ACHN (cell line): Measurements from ENCODE around the gene FAXC.
"Not testable (repeated sequence)": the region's sequence is repeated elsewhere in the genome, so short reads cannot be mapped to it uniquely, and the experiment has no call there.

Experiments
- DNase-seq: peaks from one replicate; pipeline ENCODE4 v3.0.0-alpha.2; 2015
- in situ Hi-C: cut with HindIII; loops from 2 replicates; pipeline ENCODE4 v1.10.0; 2017; ENCODE audit warnings: low sequenced_read_pairs, low pct_ligation_motif_present, low pct_unique_long_range_greater_than_20kb

Gene FAXC

DNA sequence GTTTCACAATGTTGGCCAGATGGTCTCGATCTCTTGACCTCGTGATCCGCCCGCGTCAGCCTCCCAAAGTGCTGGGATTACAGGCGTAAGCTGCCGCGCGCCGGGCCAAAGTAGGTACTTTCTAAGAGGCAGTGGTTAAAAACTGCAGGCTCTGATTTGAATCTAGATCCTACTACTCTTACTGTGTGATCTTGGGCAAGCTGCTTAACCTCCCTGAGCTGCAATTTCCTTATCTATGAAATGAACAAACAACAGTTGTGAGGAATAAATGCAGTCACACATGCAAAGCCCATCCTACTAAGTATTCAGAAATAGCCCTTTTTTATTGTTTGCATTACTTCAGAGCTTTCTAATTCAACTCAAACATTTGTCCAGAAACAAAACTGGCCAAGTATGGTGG, 2.9 kb downstream of the FAXC start:
- in situ Hi-C loops: no loop called here
- DNase-seq: no peak

DNA sequence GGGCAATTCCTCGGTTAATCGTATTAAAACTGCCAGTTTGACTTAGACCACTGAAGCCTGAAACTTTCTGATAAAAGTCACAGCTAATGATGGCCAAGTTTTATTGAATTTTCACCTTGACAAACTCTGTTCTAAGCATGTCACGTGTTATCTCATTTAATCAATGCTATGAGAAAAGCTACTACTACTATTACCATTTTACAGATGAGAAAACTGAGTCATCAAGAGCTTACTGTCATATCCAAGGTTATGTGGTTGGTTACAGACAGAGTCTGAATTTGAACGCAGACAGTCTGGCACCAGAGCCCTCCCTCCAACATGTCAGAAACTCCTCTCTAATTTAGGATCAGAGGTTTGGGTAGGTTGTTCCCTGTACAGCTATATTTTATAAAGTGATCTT, 4.3 kb downstream of the FAXC start:
- no peak for DNase-seq
- in situ Hi-C loops: no loop called here

DNA sequence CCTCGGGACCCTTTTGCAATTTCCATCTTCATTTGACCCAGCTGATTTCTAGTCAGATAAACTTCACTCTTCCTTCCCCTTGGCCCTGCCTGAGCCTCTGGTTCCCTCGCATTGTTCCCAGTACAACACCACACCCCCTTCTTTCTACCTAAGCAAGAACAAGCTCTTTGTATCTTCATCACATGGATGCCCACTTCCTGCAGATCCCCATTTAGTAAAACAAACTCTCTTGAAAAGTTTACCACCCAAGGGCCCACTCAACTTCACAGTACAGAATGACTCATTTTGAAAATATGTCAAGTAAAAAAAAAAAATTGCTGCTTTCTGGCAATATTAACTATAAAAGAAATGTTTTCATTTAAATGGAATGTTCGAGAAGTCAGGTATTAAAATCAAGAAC, 5.2 kb downstream of the FAXC start:
- in situ Hi-C loops: no loop called here
- peak; percentile 86 for DNase-seq

DNA sequence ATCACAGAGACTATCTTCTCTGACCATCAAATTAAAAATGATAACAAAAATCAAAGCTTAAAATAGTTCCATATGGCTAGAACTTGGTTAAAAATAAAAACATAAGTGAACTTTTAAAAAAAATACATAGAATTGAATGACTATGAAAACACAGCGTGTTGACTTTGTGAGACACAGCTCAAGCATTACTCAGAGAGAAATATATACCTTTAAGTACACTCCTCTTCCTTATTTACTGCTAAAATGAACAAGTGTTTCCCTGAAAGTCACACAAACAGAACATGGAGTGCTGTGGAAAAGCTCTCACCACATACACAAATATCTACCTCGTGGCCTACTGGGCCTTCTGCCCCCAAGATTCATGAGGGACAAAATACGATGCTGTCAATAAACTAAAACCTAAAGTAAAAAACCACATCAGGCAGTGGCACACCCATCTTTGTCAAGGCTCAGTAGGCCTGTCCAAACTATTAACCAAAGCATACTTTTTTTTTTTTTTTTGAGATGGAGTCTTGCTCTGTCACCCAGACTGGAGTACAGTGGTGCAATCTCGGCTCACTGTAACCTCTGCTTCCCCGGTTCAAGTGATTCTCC, 7.5 kb downstream of the FAXC start:
- no peak for DNase-seq
- in situ Hi-C loops: no loop called here

DNA sequence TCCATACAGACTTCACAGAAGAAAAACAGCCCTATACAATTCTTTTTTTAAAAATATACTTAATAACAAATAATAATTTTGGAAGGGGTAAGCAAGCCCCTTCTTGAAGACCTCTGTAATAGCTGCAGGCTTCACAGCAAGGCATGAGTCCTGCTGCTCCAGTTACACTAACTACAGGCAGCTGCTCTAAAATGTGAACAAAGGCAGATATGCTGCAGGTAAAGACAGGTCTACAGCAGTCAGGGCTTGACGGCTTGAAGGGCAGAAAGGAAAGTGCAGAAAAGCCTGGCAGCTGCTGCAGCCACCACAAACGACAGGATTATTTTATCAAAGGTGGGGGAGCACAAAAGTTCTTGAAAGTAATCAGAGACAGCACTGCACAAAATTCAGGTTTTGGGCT, 11.3 kb downstream of the FAXC start:
- DNase-seq: no peak
- in situ Hi-C loops: no loop called here

DNA sequence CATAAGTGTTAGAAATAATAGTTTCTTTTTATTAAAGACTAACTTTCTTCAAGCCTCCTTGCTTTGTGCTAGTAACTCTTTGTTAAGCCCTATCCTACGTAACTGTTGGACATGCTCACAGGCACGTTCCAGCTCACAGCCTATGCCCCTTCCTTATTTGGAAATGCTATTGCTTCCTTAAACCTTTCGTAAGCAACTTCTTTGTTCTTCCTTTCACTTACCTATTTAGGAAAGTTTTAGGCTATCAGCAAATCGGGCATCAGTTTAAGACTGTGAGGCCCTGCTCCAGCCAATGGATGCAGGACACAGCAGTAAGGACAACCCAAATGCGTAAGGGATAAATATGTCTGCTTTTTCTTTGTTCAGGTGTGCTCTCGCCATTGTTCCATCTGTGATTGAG, 14.2 kb downstream of the FAXC start:
- DNase-seq, in situ Hi-C loops: not testable (repeated sequence)

DNA sequence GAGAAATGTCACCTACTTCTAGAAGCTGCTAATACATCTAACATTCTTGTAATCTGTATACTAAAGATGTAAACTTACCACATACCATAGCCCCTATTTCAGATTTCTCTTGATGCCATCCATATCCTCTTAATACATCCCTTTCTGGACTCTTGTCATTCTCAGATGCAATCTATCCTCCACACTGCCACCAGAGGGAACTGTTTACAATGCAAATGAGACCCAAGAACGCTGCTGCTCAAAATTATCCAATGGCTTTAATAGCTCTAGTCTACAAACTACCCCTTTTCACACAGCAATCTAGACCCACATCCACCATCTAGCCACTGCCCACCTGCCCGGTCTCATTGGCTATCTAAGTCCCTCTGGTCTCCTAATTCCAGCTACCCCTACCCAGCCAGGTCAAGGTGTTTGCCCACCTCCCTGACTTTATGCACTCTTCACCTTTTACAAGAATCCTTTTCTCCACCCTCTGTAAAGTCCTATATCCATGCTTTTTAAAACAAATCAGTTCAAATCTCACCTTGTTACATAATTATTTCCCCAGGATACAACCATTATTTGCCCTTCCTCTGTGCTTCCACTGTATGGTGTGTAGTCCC, 14.8 kb downstream of the FAXC start:
- in situ Hi-C loops: no loop called here
- peak; percentile 63 for DNase-seq

DNA sequence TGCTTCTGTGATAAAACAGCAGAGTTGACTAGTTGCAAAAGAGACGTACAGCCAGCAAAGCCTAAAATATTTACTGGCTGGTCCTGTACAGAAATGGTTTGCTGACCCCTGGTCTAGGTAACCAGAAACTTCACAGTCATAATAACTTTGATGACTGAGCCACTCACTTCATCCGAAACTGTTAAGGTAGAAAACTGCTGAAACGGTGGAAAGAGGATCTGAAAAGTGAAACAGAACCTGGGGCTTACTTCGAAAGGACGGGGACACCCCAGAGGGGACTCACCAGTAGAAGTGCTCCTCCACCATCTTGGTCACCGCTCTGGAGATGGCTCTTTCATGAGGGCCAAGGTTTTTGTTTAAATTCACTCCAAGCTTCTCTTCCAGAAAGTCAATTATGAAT, 16.4 kb downstream of the FAXC start:
- DNase-seq: no peak
- in situ Hi-C loops: no loop called here

DNA sequence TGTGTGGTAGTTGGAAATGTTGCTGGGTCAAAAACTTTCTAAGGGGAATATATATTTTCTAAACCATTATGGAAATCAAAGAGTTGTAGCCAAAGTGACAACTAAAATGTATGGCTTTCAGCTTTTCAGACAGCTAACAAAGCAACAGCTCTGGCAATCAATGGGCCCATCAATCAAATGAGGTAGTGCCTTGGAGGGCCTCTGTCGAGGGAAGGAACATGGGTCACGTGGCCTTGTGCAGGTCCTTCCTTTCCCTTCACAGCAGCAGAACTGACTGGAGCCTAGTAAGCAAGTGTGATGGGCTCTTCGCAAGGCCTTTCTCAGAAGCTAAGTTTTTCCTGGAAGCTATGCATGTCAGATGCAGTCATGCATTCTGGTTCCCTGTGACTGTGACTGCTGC, 17.9 kb downstream of the FAXC start:
- in situ Hi-C loops: no loop called here
- no peak for DNase-seq

DNA sequence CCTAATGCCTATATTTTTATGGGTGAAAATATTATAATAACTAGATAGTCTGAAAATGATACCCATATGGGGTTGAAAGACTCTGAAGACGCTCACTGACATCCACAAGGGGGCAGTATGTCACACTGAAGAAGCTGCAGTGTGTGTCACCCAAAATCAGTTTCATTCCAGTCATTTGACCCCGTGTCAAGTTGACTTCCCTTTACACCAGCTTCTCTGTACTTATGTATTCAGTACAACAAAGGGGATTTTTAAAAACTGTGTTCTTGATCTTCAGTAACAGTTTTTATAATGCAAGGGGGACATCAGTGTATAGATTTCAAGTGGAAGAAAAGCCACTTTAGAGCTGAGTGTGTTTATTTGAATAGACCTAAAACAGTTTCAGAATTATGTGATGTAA, 19.3 kb downstream of the FAXC start:
- in situ Hi-C loops: no loop called here
- DNase-seq: peak; percentile 60

DNA sequence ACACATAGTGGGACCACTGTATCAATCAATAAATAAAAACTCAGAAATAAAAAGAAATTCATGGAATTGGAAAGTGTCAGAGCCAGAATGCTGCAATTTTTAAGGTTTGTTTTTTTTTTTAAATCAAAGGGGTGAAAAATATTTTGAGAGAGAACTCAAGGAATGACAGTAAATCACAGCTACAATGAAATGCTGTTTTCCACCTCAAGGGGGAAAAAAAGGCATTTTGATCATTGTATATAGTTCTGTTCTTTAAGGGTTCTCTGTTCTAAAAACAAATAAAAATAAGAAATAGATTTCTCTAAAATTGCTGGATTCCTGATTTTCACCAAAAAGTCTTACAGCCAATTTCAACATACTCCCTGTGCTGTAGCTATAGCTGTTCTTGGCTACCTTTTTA, 24.5 kb downstream of the FAXC start:
- DNase-seq: no peak
- in situ Hi-C loops: no loop called here

DNA sequence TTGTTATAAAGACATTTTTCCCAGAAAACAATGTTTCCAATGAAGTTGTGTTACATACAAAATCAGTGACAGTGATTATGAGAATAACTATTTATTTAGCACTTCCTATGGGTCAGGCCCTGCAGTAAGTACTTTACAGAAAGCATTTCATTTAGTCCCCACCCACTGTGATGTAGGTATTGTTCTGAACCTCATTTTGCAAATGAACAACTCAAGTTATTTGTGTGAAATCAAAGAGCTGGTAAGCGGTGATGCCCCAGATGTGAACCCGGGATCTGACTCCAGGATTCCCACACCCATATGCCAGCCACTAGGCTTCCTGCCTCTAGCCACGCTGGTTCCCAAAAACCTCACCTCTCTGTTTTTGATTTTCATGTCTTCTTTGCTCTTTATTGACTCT, 30.9 kb downstream of the FAXC start:
- no peak for DNase-seq
- in situ Hi-C loops: no loop called here

DNA sequence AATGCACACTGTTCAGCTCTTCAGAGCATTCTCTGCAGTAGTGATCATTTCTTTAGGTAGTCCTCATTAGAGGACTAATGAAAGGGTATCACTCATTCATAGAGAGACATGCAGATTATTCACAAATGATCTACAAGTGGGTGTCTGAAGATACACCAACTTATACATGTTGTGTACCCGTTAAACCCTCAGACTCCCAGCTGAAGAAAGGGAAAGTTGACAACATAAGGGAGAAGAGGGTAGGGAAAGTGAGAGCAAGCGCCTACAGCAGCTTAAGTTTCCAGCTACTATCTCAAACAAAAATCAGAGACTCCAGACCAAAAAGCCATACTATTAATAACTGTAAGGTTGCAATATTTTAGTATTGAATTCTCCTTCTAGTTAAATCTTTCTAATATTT, 37.1 kb downstream of the FAXC start:
- in situ Hi-C loops: no loop called here
- no peak for DNase-seq

DNA sequence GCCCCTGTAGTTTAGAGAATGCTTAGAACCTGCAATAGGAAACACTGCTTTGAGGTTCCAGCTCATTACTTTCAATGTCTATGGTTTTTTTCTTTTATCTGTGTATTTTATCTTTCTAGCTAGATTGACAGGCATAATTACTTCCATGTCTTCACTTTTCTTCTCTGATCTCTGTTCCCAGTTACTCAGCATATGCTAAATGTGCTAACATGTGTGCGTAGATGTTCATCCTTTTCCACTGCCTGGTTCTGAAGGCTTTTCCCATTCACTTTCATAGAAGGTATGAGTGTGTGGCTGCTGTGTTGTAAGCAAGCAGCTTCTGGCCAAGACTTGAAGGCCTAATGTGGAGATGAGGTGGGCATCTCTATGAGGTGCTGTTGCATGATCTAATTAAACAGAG, 38.9 kb downstream of the FAXC start:
- in situ Hi-C loops: no loop called here
- no peak for DNase-seq

DNA sequence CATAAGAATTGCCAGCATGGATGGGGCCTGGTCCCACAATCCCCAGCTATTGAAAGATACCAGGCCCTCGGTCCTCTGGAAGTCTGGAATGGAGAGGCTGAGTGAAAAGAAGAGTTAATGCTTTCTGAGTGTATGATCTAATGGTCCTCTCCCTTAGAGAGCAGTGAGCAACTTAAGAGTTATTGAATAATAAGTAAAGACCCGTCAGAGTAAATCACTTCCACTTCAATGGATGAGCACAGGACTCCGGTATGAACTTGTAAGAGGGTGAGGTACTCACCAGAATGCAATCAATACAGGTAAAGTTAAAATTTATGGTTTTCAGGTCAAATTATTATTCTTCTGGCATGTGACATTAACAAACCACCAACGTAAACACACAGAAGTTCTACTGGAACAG, 39.9 kb downstream of the FAXC start:
- no peak for DNase-seq
- in situ Hi-C loops: no loop called here

DNA sequence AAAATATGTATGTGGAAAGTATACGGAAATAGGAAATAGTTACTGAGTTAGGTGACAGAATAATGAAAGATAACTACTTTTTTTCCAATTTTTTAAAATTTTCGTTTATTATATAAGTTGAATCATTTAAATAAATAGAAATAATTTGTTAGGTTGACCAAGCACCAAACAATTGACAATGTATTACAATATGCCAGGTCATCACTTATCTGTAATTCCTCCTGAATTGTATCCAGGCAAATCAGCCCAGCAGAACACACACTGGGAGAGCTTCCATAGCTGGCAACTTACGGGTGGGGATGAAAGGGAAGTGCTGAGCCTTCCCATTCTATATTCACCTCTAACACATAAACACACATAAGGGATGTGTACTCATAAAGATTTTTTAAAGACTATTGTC, 40.7 kb downstream of the FAXC start:
- in situ Hi-C loops: no loop called here
- no peak for DNase-seq

DNA sequence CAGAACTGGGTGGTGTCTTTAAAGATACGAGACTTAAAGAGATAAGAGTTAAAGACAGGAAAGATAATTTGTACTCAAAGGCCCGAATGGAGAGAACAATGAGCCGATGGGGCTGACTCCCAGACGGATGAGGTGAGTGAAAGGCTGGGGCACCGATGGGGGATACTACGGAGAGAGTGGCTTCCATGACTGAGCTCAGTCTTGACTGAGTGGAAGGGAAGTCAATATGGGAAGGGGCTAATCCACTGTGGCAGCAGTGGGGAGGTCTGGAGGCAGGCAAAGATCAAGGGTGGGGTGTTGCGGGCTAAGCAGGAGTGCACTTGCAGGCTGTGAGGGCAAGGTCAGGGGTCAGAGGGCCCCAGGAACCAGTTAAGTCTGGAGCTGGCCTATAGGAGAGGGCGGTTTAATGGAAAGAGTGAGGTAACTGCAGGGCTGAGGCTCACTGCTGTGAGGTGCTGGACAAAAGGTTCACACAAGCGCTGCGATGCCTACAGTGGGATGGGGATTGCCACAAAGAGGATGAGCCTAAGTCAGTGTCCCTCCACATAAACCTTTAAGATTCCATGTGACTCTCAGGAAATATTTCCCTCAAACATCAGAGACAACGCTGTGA, 42.1 kb downstream of the FAXC start:
- in situ Hi-C loops: no loop called here

DNA sequence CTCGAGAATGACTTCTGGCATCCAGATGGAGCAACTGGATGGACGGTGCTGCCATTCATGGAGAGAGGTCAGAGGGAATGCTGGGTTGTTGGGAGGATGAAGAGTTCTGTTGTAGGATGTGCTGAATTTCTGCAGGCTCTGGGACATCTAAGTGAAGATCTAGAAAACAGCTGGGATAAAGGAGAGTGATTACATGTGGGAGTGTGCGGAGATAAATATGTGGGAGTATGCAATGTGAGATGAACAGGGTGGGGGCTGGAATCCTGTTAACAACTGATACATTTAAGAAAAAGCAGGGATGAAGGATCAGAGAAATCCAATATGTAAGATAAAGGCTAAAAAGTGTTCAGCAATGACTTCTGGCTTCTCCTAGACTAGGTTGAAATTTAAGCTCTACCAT, 43.1 kb downstream of the FAXC start:
- in situ Hi-C loops: no loop called here
- DNase-seq: no peak

More for the DNA sequence above, 42.1 kb downstream of the FAXC start:
- DNase-seq: no peak

DNA sequence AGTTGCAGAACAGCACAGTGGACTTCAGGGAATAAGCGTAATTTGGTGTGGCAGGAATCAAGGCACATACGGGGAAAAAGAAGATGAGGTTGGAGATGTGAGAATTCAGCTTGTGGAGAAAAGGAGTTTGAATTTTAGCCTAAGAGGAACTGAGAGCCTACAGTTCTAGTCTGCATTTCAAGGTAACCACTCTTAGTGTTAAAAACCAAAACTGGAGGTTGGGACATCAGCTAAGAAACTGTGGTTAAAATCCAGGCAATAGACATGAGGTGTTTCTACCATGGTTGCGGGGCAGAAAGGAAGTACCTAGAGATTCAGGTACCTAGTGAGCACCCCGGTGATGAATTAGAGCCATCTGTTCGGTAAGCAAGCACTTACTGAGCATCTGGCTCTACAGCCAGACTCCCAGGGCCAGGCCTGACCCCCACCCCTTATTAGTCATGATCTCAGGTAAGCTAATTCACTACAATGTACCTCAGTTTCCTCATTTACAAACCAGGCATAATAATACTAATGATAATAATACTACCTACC, 44.4 kb downstream of the FAXC start:
- in situ Hi-C loops: no loop called here
- DNase-seq: no peak

DNA sequence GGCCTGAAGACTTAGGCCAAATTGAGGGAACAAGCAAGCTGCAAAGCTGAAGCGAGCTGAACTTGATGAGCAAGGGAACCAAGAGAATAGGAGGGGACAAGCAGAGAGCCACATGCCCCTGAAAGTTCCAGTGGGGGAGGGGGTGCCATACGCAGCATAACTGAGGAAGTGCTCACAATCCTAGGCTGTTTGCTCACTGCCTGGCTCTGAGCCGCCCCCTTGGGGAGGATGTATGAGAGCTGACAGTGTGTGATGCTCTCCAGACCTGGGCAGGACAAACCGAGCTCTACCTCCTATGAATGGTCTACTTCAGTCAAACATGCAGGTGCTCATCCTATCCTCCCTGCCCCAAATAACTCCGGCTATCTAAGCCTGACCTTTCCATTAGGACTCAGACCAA, 52.1 kb downstream of the FAXC start:
- DNase-seq: no peak
- in situ Hi-C loops: no loop called here
